Measurements from ENCODE around the gene MCTP1. TPM values are rescaled to one million over a fixed set of nuclear protein-coding genes. Genes with fewer than 3 reads are reported as not detected.

The MCTP1 gene
- polyA plus RNA-seq, 3 donors: 4.2 to 5.6 (median 4.9) TPM

GRCh38 chr5:94742852-94743251 lies 542.0 kb downstream of the MCTP1 start:
- no peak for DNase-seq (ENCODE audit: low read depth in 3 of 3, low spot score in 2 of 3)

DNA sequence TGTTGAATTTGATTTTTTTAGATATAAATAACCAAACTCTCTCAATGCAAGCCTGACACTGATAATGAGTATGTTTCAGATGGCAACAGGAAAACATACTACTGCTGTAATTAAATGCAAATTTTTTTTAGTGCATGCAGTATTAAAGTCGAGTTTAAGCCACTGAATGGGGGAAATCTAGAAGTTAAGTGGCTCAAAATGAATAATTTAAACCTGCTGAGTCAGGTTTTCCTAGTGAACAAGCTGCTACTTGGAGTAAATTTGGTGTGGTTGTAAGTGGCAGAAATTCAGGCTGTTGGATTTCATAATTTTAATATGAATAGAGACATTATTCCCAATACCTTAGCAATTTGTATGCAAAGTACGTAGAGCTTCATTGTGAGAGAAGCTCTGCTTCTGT lies 544.6 kb downstream of the MCTP1 start:
- DNase-seq (ENCODE audit: low read depth in 3 of 3, low spot score in 2 of 3): no peak

GRCh38 chr5:94736498-94736897 lies 548.4 kb downstream of the MCTP1 start:
- DNase-seq (ENCODE audit: low read depth in 3 of 3, low spot score in 2 of 3): no peak

GRCh38 chr5:94731471-94731870 lies 553.4 kb downstream of the MCTP1 start:
- no peak for DNase-seq (ENCODE audit: low read depth in 3 of 3, low spot score in 2 of 3)

- no peak for DNase-seq (ENCODE audit: low read depth in 3 of 3, low spot score in 2 of 3)
These were observed 559.8 kb downstream of the MCTP1 start for GRCh38 chr5:94725142-94725541.

DNA sequence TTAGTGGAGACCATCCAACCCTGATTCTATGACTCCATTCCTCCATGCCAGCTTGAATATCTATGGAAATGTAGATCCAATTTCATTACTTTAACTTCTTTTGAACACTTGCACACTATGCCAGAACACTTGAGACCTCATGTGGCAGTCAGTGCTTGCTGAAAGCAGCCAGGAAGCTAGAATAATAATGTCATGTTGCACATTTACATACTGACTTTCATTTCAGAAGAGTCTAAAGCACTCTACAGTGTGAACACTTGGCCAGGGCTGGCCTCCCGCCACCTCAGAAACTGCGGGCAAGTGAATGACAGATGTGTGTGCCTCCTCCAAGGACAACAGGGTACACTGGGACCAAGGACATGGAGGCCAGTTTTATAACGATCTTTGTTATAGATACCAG lies 569.1 kb downstream of the MCTP1 start:
- no peak for DNase-seq (ENCODE audit: low read depth in 3 of 3, low spot score in 2 of 3)

- DNase-seq (ENCODE audit: low read depth in 3 of 3, low spot score in 2 of 3): no peak
These were observed 573.1 kb downstream of the MCTP1 start for GRCh38 chr5:94711785-94712184.

DNA sequence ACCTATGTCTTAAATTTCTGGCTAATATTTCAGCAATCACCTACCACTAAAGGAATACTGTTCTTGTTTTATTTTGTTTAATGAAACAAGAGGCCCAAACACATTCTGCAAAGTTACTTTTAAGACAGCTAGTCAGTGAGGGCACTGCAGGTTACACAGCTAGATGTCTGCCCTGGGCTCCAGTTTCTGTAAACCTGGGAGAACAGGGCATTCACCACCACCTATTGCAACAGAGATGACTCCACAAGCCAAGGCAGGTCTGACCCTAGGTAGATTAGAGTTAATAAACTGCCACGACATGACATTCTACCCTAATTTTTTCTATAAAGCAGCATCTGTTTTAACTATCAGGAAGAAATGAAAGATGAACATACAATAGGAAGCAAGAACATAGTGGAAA lies 575.6 kb downstream of the MCTP1 start:
- no peak for DNase-seq (ENCODE audit: low read depth in 3 of 3, low spot score in 2 of 3)

DNA sequence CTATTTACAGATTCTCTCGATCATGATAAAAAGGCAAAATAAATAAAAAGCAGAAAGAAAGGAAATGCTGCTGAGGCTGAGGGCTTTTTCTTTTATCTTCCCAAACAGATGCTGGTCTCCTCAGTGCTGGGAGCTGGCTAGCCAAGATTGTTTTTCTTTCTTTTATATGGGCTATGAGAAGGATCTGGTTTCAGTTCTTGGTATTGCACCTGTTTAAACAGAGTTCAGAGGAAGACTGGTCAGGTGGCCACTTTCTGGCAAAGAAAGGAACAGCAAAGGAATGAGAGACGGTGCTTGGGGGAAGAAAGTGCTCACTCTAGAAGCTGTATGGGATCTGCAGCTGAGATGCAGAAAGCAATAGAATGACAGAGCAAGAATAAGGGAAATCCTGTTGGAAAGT lies 577.5 kb downstream of the MCTP1 start:
- peak in 1 of 3 donors; percentile 39 for DNase-seq (ENCODE audit: low read depth in 3 of 3, low spot score in 2 of 3)

DNA sequence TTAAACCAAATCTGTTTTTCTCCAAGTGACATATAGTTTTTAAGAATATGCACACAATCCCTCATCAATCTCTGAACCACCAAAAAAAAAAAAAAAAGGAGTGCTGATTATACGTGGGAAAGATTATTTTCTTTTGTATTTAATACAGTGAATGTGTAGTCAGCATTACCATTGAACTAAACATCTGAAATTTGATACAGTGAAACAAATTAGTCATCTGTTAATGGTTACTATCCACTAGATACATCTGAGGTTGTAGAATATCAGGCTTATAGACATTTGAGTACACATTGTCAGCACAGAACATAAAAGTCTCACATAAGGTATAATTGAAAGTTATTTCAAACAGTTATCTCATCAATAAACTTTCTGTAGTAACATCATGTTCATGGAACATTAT lies 579.5 kb downstream of the MCTP1 start:
- DNase-seq (ENCODE audit: low read depth in 3 of 3, low spot score in 2 of 3): no peak

- no peak for DNase-seq (ENCODE audit: low read depth in 3 of 3, low spot score in 2 of 3)
These were observed 582.2 kb downstream of the MCTP1 start for GRCh38 chr5:94702729-94703128.

DNA sequence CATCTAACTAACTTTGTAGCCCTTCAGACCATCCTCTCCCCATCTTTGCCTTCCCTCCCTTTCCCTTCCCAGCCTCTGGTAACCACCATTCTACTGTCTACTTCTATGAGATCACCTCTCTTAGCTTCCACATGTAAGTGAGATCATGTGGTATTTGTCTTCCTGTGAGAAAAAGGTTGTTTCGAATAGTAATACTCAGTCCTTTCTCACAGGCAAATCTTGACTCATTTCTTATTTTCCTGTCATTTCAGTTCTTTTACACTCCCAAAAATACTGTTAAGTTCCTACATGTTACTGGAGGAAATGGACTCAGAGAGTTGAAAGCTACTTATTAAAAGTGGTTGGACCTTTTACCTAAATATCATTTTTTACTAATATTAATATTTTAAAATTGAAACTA lies 584.3 kb downstream of the MCTP1 start:
- no peak for DNase-seq (ENCODE audit: low read depth in 3 of 3, low spot score in 2 of 3)

GRCh38 chr5:94699562-94699961 lies 585.3 kb downstream of the MCTP1 start:
- DNase-seq (ENCODE audit: low read depth in 3 of 3, low spot score in 2 of 3): no peak

DNA sequence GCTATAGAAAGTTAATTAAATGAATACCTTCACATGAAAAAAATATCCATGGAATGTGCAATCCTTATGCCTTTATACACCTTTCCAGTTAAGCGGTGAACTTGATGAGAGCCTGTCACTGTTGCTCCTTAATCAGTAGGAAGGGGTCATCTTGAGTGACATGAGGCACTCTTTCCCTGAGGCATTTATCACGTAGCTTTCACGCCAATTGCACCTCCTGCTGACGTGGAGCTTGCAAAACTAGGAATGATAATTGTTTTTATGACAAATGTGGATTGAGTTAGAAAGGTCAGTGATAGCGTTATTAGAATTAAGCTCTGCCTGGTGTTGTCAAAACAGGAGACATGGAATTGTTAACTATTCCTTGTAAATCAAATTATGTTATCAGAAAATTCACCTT lies 586.7 kb downstream of the MCTP1 start:
- DNase-seq (ENCODE audit: low read depth in 3 of 3, low spot score in 2 of 3): no peak

DNA sequence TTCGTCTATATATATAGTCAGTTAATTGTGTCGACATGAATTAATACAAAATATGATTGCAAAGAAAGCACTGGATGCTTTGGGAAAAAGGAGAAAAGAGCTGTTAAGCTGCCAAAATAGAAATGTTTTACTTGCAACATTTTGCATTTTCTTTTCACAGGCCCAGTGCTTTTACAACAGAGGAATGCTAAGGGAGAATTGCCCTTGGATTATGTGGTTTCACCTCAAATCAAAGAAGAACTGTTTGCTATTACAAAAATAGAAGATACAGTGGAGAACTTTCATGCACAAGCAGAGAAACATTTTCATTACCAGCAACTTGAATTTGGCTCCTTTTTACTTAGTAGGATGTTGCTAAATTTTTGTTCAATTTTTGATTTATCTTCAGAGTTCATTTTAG lies 590.2 kb downstream of the MCTP1 start:
- DNase-seq (ENCODE audit: low read depth in 3 of 3, low spot score in 2 of 3): no peak

DNA sequence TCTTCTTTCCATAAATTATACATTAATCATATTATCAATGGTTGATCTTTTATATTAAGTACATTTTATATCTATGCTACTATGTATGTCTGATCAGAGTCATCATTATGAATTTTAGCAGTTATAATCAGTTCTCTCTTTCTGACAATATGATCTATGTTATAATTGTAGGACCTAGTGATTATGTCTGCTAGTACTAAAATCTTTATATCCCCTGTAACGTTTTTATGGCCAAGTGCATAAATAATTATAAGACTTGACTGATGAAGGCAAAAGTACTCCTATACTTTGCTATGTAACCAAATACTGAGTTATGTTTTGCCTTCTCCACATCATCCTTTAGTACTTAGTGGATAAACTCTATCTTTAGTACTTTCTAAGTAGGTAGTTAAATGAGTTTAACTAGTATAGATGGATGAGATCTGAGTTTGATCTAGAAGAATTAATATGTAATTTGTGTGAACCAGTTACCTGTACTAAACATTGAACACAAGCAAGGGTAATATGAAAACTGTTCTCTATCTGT lies 591.0 kb downstream of the MCTP1 start:
- no peak for DNase-seq (ENCODE audit: low read depth in 3 of 3, low spot score in 2 of 3)

DNA sequence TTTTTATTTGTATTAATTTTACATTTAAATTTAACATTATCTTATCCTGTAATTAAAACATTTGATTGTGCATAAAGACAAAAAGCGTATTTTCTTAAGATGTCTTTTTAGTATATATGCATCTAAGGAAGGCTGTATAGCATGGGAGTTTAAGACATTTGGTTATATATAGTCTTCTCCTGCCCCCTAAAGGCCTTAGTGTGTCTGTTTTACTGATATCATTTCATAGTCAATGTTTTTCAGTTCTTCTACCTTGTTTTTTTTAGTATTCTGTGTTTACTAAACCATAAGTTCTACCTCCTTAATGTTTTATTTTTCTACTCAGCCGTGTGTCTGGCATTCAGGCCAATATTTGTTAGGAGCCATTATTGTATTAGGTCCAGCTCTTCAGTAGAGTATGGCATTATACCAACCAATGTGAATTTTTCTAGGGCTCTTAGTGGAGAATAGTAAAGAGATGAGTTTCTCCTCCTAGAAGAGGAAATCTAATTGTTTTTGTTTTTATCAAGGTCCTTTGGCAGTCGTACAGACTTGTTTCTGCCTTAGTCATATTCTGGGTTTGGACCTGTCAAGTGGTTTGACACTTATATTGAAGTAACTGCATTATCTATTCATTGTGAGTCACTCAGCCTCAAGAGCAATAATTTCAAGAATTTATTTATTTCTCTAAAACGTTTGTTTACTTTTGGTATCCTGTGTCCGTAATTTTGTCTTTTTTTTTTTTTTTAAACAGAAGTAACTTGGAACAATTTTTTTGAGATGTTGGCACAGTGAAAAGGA lies 591.7 kb downstream of the MCTP1 start:
- DNase-seq (ENCODE audit: low read depth in 3 of 3, low spot score in 2 of 3): peak in 2 of 3 donors; percentile 27 to 33

GRCh38 chr5:94692581-94692980 lies 592.3 kb downstream of the MCTP1 start:
- no peak for DNase-seq (ENCODE audit: low read depth in 3 of 3, low spot score in 2 of 3)

- no peak for DNase-seq (ENCODE audit: low read depth in 3 of 3, low spot score in 2 of 3)
These were observed 592.9 kb downstream of the MCTP1 start for GRCh38 chr5:94691949-94692348.

GRCh38 chr5:94691291-94691690 lies 593.6 kb downstream of the MCTP1 start:
- DNase-seq (ENCODE audit: low read depth in 3 of 3, low spot score in 2 of 3): no peak

DNA sequence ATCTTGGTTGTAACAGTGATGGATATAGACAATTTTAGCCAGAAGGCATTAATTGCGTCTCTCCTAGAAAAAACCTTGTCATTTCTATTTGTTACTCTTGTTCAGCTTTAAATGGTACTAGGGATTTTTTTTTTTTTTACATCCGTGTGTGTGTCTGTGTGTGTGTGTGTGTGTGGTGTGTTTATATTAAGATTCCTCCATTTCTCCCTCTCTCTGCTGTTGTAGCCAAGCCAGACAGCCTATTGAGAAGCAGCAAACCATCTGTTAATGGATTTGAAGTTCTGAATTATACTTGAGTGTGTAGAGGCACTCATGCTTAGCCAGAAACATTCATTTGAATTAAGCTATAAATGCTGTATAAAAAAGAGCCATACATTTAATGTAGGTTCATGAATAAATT lies 594.1 kb downstream of the MCTP1 start:
- peak in 2 of 3 donors; percentile 19 to 30 for DNase-seq (ENCODE audit: low read depth in 3 of 3, low spot score in 2 of 3)

GRCh38 chr5:94689908-94690307 lies 595.0 kb downstream of the MCTP1 start:
- no peak for DNase-seq (ENCODE audit: low read depth in 3 of 3, low spot score in 2 of 3)

Data from right renal cortex interstitium (tissue), 3 donors.